Glutamatergic neuron (in vitro differentiated cells): ENCODE measurements around the gene MACROD2. TPM values are rescaled to one million over a fixed set of nuclear protein-coding genes. Genes with fewer than 3 reads are reported as not detected.

Experiments
- DNase-seq: peaks from one replicate; pipeline ENCODE4 v3.0.0; 2022
- H3K27ac Mint-ChIP-seq: one replicate; pipeline ENCODE4 v1.8.0; 2020; ENCODE audit warnings: mild to moderate bottlenecking, mixed read lengths, inconsistent platforms; ENCODE audit not compliant: unreplicated experiment
- H3K27me3 Mint-ChIP-seq: one replicate; pipeline ENCODE4 v1.8.0; 2020; ENCODE audit warnings: mild to moderate bottlenecking, moderate library complexity, mixed read lengths, inconsistent platforms; ENCODE audit not compliant: unreplicated experiment
- H3K36me3 Mint-ChIP-seq: one replicate; pipeline ENCODE4 v1.8.0; 2020; ENCODE audit warnings: mild to moderate bottlenecking, mixed read lengths, inconsistent platforms; ENCODE audit not compliant: unreplicated experiment
- H3K4me1 Mint-ChIP-seq: one replicate; pipeline ENCODE4 v1.8.0; 2020; ENCODE audit warnings: mild to moderate bottlenecking, low read depth, mixed read lengths, inconsistent platforms; ENCODE audit not compliant: unreplicated experiment
- H3K4me3 Mint-ChIP-seq: one replicate; pipeline ENCODE4 v1.8.0; 2020; ENCODE audit warnings: mild to moderate bottlenecking, mixed read lengths, inconsistent platforms; ENCODE audit not compliant: unreplicated experiment
- H3K9me3 Mint-ChIP-seq: one replicate; pipeline ENCODE4 v1.8.0; 2020; ENCODE audit warnings: mild to moderate bottlenecking, moderate library complexity, mixed read lengths, inconsistent platforms; ENCODE audit not compliant: unreplicated experiment
- CTCF ChIP-seq: fragments of 200-600 bp; sonication (generic); IDR thresholded peaks from one replicate; pipeline ENCODE4 v1.5.0; 2021; ENCODE audit not compliant: partially characterized antibody, unreplicated experiment
- total RNA-seq: library from RNA; stranded (reverse); fragmentation: NEBNext Ultra II Directional; extraction: Animal tissue kit (Norgen Biotek cat#: 25700); gene quantifications from one replicate; pipeline ENCODE4 v1.2.1, GENCODE V29; 2021; ENCODE audit not compliant: unreplicated experiment

The MACROD2 gene
- total RNA-seq, 1 donor from 2014 or later = 8.7 TPM

GRCh38 chr20:15703171-15703911 lies 1708.0 kb downstream of the MACROD2 start:
- H3K27ac Mint-ChIP-seq = no peak overlapping the region
- TF ChIP-seq CTCF = no peak
- no peaks in the 10 kb centered on the region for H3K9me3 Mint-ChIP-seq
- DNase-seq = no peak
- no peak overlapping the region for H3K4me3 Mint-ChIP-seq
- H3K36me3 Mint-ChIP-seq = no peaks in the 10 kb centered on the region
- peaks cover 2% of the 10 kb centered on the region for H3K27me3 Mint-ChIP-seq
- peaks cover 3% of the 10 kb centered on the region for H3K4me1 Mint-ChIP-seq

GRCh38 chr20:15705975-15706374 lies 1710.7 kb downstream of the MACROD2 start:
- Mint-ChIP-seq H3K4me1 (no peaks in the 10 kb centered on the region), H3K36me3 (no peaks in the 10 kb centered on the region), H3K4me3 (no peak overlapping the region), H3K27me3 (peaks cover 2% of the 10 kb centered on the region), H3K27ac (no peak overlapping the region), H3K9me3 (peaks cover 1% of the 10 kb centered on the region)
- TF ChIP-seq CTCF = no peak
- no peak for DNase-seq

GRCh38 chr20:15706719-15707118 lies 1711.4 kb downstream of the MACROD2 start:
- peaks cover 1% of the 10 kb centered on the region for H3K9me3 Mint-ChIP-seq
- H3K27ac Mint-ChIP-seq = no peak overlapping the region
- peaks cover 3% of the 10 kb centered on the region for H3K4me1 Mint-ChIP-seq
- H3K36me3 Mint-ChIP-seq = no peaks in the 10 kb centered on the region
- DNase-seq = no peak
- no peak for TF ChIP-seq CTCF
- no peak overlapping the region for H3K4me3 Mint-ChIP-seq
- peaks cover 2% of the 10 kb centered on the region for H3K27me3 Mint-ChIP-seq

GRCh38 chr20:15708984-15709598 lies 1713.8 kb downstream of the MACROD2 start:
- peaks cover 1% of the 10 kb centered on the region for H3K9me3 Mint-ChIP-seq
- no peak overlapping the region for H3K4me3 Mint-ChIP-seq
- H3K4me1 Mint-ChIP-seq = peaks cover 6% of the 10 kb centered on the region
- H3K27ac Mint-ChIP-seq = no peak overlapping the region
- peaks cover 2% of the 10 kb centered on the region for H3K27me3 Mint-ChIP-seq
- TF ChIP-seq CTCF = peak; percentile 84
- H3K36me3 Mint-ChIP-seq = no peaks in the 10 kb centered on the region
- DNase-seq = peak; percentile 86

- peaks cover 1% of the 10 kb centered on the region for H3K9me3 Mint-ChIP-seq
- no peak overlapping the region for H3K27ac Mint-ChIP-seq
- DNase-seq = no peak
- peaks cover 2% of the 10 kb centered on the region for H3K27me3 Mint-ChIP-seq
- peaks cover 6% of the 10 kb centered on the region for H3K4me1 Mint-ChIP-seq
- no peak for TF ChIP-seq CTCF
- no peaks in the 10 kb centered on the region for H3K36me3 Mint-ChIP-seq
- H3K4me3 Mint-ChIP-seq = no peak overlapping the region
These were observed 1715.3 kb downstream of the MACROD2 start for GRCh38 chr20:15710636-15711035.
